K562 (cell line): Measurements from ENCODE around the gene SUFU. TPM values are rescaled to one million over a fixed set of nuclear protein-coding genes. Genes with fewer than 3 reads are reported as not detected.

Experiments used
- ATAC-seq: fragments of 200-7000 bp; cut with Tn5 transposase; 3 replicates; pipeline ENCODE4 v1.9.1; 2020; ENCODE audit warnings: moderate library complexity
- BruUV-seq: library from RNA; stranded (reverse); fragments of 400-500 nt; replicated peaks from 2 replicates; lab custom pipeline; 2021; lab: Mats Ljungman, UMichigan
- CTCF ChIA-PET: fragments of 300-600 bp; formaldehyde crosslinking; extraction: SDS; loops from one replicate; lab custom pipeline; 2021; ENCODE audit warnings: low intra/inter-chr PET ratio; lab: Yijun Ruan, JAX
- POLR2A ChIA-PET: fragments of 300-600, 350-650 bp; sonication (Branson Sonifier 250); formaldehyde crosslinking; extraction: SDS; loops from one replicate; lab custom pipeline; 2021; ENCODE audit warnings: antibody characterized with exemption, inconsistent platforms; lab: Yijun Ruan, JAX
- DNase-seq, 4 experiments: peaks; one replicate each; pipeline versions ENCODE4 v3.0.0 to v3.0.0-alpha.2; 2011 to 2018; ENCODE audit warnings: low spot score in 3 of 4, mixed read lengths in 3 of 4; ENCODE audit errors: extremely low read depth in 1 of 4
- FAIRE-seq: peaks from 2 replicates; lab custom pipeline; 2011; peaks lifted over from hg19 to GRCh38; lab: Jason Lieb, UNC
- H2AFZ ChIP-seq: 2 replicates; pipeline ENCODE4 v1.6.0; 2011; ENCODE audit warnings: low read depth, low read length, control low read depth, inconsistent platforms
- H3K27ac ChIP-seq: fragments of 200-600 bp; 3 replicates; pipeline ENCODE4 v1.8.0; 2011; ENCODE audit warnings: low read depth, mild to moderate bottlenecking, control low read depth, inconsistent platforms, low read length, moderate library complexity, mixed read lengths; ENCODE audit errors: extremely low read depth
- H3K27me3 ChIP-seq, 2 experiments: fragments of 300-600 bp in 1 of 2; 2 replicates in 1 of 2; 3 replicates in 1 of 2; pipeline versions ENCODE4 v1.6.0 to v1.8.0; 2011; ENCODE audit warnings: inconsistent platforms in 2 of 2, low read length in 2 of 2, mild to moderate bottlenecking in 1 of 2, mixed read lengths in 1 of 2, moderate library complexity in 1 of 2; ENCODE audit not compliant: control insufficient read depth in 2 of 2, insufficient read depth in 2 of 2
- H3K36me3 ChIP-seq: fragments of 300-600 bp; 3 replicates; pipeline ENCODE4 v1.8.0; 2011; ENCODE audit warnings: mild to moderate bottlenecking, low read length, inconsistent platforms; ENCODE audit not compliant: control insufficient read depth, insufficient read depth
- H3K4me1 ChIP-seq, 2 experiments: fragments of 200-600 bp in 1 of 2; replicated peaks in 1 of 2; 2 replicates in 1 of 2; 3 replicates in 1 of 2; pipeline versions ENCODE4 v1.5.1 to v1.8.0; 2011; ENCODE audit warnings: inconsistent platforms in 2 of 2, low read length in 2 of 2, mild to moderate bottlenecking in 1 of 2, mixed read lengths in 1 of 2, moderate library complexity in 1 of 2; ENCODE audit not compliant: control insufficient read depth in 2 of 2, insufficient read depth in 2 of 2
- H3K4me2 ChIP-seq: 2 replicates; pipeline ENCODE4 v1.6.1; 2011; ENCODE audit warnings: low read length, control low read depth, inconsistent platforms, mixed read lengths; ENCODE audit not compliant: insufficient read depth
- H3K4me3 ChIP-seq: fragments of 200-600 bp; sonication (generic), shearing (Covaris generic); 2 replicates; pipeline ENCODE4 v1.5.1; 2016; ENCODE audit warnings: control low read depth, inconsistent platforms
- H3K79me2 ChIP-seq: fragments of 200-600 bp; 3 replicates; pipeline ENCODE4 v1.8.0; 2011; ENCODE audit warnings: low read length, inconsistent platforms; ENCODE audit not compliant: control insufficient read depth, insufficient read depth
- H3K9ac ChIP-seq, 2 experiments: 2 replicates each; pipeline versions ENCODE4 v1.6.0 to v1.6.1; 2011; ENCODE audit warnings: low read depth in 2 of 2, low read length in 2 of 2, control low read depth in 1 of 2, inconsistent platforms in 1 of 2, mild to moderate bottlenecking in 1 of 2, mixed read lengths in 1 of 2; ENCODE audit not compliant: insufficient read depth in 1 of 2
- H3K9me1 ChIP-seq: one replicate; pipeline ENCODE4 v1.6.0; 2011; ENCODE audit warnings: inconsistent platforms, mild to moderate bottlenecking, low read length, moderate library complexity; ENCODE audit not compliant: control insufficient read depth, insufficient read depth
- H3K9me3 ChIP-seq: replicated peaks from 2 replicates; pipeline ENCODE4 v1.5.1; 2011; ENCODE audit warnings: low read depth, low read length, inconsistent platforms; ENCODE audit not compliant: control insufficient read depth, insufficient read depth
- H4K20me1 ChIP-seq: replicated peaks from 2 replicates; pipeline ENCODE4 v1.6.1; 2011; ENCODE audit warnings: low read length, inconsistent platforms, mixed read lengths; ENCODE audit not compliant: control insufficient read depth, insufficient read depth
- CBX1 ChIP-seq: sonication (generic); IDR thresholded peaks from 2 replicates; pipeline ENCODE4 v1.6.1; 2016; ENCODE audit warnings: antibody characterized with exemption, low read depth, mild to moderate bottlenecking
- E2F1 ChIP-seq: sonication (generic); formaldehyde crosslinking; IDR thresholded peaks from 2 replicates; pipeline ENCODE4 v1.8.1; 2023; ENCODE audit warnings: mild to moderate bottlenecking, missing genetic modification reagents, moderate library complexity
- GTF2E2 ChIP-seq: fragments of 200-800 bp; sonication (Bioruptor generic); IDR thresholded peaks from 2 replicates; pipeline ENCODE4 v1.6.1; 2016; ENCODE audit warnings: missing genetic modification characterization, missing compliant biosample characterization
- KLF1 ChIP-seq: fragments of 450-650 bp; IDR thresholded peaks from 2 replicates; pipeline ENCODE4 v1.6.1; 2016; ENCODE audit warnings: missing genetic modification characterization, missing compliant biosample characterization
- LARP7 ChIP-seq: fragments of 450-650 bp; IDR thresholded peaks from 2 replicates; pipeline ENCODE4 v1.6.1; 2016
- SRF ChIP-seq, 2 experiments: fragments of 250-450, 450-650 bp in 1 of 2; sonication (Bioruptor Pico) in 1 of 2; sonication (generic) in 1 of 2; formaldehyde crosslinking; IDR thresholded peaks; 2 replicates each; pipeline versions ENCODE4 v1.5.0 to v1.5.1; 2020 to 2022; ENCODE audit warnings: mild to moderate bottlenecking in 1 of 2, missing genetic modification reagents in 1 of 2
- UBTF ChIP-seq, 2 experiments: IDR thresholded peaks; 2 replicates each; pipeline ENCODE4 v1.6.1; 2012; ENCODE audit warnings: improper control_type of control experiment in 2 of 2, low read depth in 2 of 2, low read length in 2 of 2, borderline replicate concordance in 1 of 2
- ZNF431 ChIP-seq: sonication (generic); formaldehyde crosslinking; IDR thresholded peaks from 2 replicates; pipeline ENCODE4 v1.8.0; 2022; ENCODE audit warnings: mild to moderate bottlenecking, missing genetic modification reagents
- ZNF740 ChIP-seq, 3 experiments: fragments of 200-800 bp in 1 of 3; sonication (Bioruptor generic) in 1 of 3; sonication (generic) in 1 of 3; formaldehyde crosslinking in 1 of 3; IDR thresholded peaks; 2 replicates each; pipeline versions ENCODE4 v1.6.1 to v1.8.0; 2016 to 2022; ENCODE audit warnings: mild to moderate bottlenecking in 2 of 3, missing compliant biosample characterization in 2 of 3, missing genetic modification characterization in 2 of 3, missing genetic modification reagents in 1 of 3
- WGBS: fragments of 100-300 bp; shearing (Covaris generic); methylation state at CpG from one replicate; pipeline ENCODE4 v1.1.6; 2016; ENCODE audit warnings: low coverage, mixed read lengths; ENCODE audit not compliant: insufficient coverage; ENCODE audit errors: missing lambda C conversion rate; 5-methylcytosine and 5-hydroxymethylcytosine counted together
- in situ Hi-C: fragments of 300-500 bp; cut with MboI; formaldehyde crosslinking; loops from 4 replicates; pipeline ENCODE4 v1.15.0; 2018; ENCODE audit warnings: inconsistent platforms, mixed read lengths
- intact Hi-C: fragments of 100-400 bp; cut with micrococcal nuclease; formaldehyde crosslinking; loops from 2 replicates; pipeline ENCODE4 v1.14.2; 2022
- polyA plus RNA-seq, 8 experiments: library from polyadenylated mRNA; depleted of rRNA in 4 of 8; stranded (reverse) in 5 of 8; unstranded in 3 of 8; fragments of >200 nt; fragmentation: Nextera tagmentation in 2 of 8; fragmentation: Illumina TruSeq in 1 of 8; extraction: Ambion mirVana in 2 of 8; extraction: Trizol in 1 of 8; gene quantifications; 2 replicates each; pipeline versions ENCODE4 v1.2.1 to v1.2.3, GENCODE V29; 2011 to 2014; ENCODE audit warnings: inconsistent platforms in 1 of 8, missing spikeins in 1 of 8
- total RNA-seq, 7 experiments: library from RNA; depleted of rRNA in 6 of 7; stranded (reverse); fragments of >200 nt in 6 of 7; fragmentation: Illumina TruSeq in 2 of 7; extraction: Trizol in 2 of 7; gene quantifications; 2 replicates each; pipeline versions ENCODE4 v1.2.1 to v1.2.3, GENCODE V29; 2011 to 2021; ENCODE audit warnings: low replicate concordance in 1 of 7

SUFU gene
- total and polyA plus RNA-seq, 9 of the 15 experiments (the other 6 are each of a cell fraction or from before 2014, with no cell fraction given): 0.59 to 6.3 (median 0.82) TPM

GRCh38 chr10:102641880-102642735 is 138.3 kb downstream of the SUFU start:
- in situ Hi-C loops: no loop called here
- 0% methylated on average over 13 of the region's 77 CpGs for WGBS
- Histone ChIP-seq H3K27me3 (no peaks in the 10 kb centered on the region), H3K4me1 (peaks cover 6 to 45% of the 10 kb centered on the region in 2 experiments; a peak in 4 of 5 replicates), H3K4me3 (peak overlapping the region; percentile 78), H4K20me1 (0 out of 2 replicates have a peak, but pooled peaks cover 4% of the 10 kb centered on the region), H3K36me3 (peaks cover 3% of the 10 kb centered on the region; the same call in 2 of the 3 replicates), H3K27ac (peak overlapping the region; percentile 89), H3K9me3 (no peaks in the 10 kb centered on the region), H2AFZ (peak overlapping the region; percentile 93), H3K9me1 (peaks cover 2% of the 10 kb centered on the region), H3K4me2 (peak overlapping the region; percentile 91), H3K9ac (peak overlapping the region; percentile 76 to 78), H3K79me2 (peaks cover 42% of the 10 kb centered on the region)
- DNase-seq: peak; percentile 79 to 96 (median 89)
- ChIA-PET POLR2A (interaction anchor here (0.5 to 1.2 kb wide), 6 partner anchors 12 to 1251 kb away, joined by 3 to 5 read pairs (median 3); partner anchors contain the start of gene ARL3), CTCF (interaction anchor here (0.8 kb wide), 1 partner anchor 259 kb away, joined by 5 read pairs; no protein-coding TSS in a partner anchor)
- peak; percentile 96 for FAIRE-seq
- ATAC-seq: peak; percentile 81
- no TSS peak for BruUV-seq
- intact Hi-C loops: loop anchor here (5.0 kb wide), 1 partner anchor 35 kb away; no protein-coding TSS in a partner anchor
- TF ChIP-seq ZNF431 (0 out of 2 replicates have a peak, but pooled peaks have one; percentile 6), SRF (CRISPR knock-in tag; IDR thresholded peaks at IDR 0.05) (peak in 1 of 2 experiments; percentile 65; a peak in 1 of 4 replicates), LARP7 (no peak), GTF2E2 (tag) (no peak), KLF1 (tag) (no peak), ZNF740 (CRISPR knock-in tag; IDR thresholded peaks at IDR 0.05) (peak; percentile 95), ZNF740 (tag; IDR thresholded peaks at IDR 0.05) (peak in 1 of 2 experiments; percentile 92; a peak in 2 of 4 replicates), E2F1 (CRISPR knock-in tag) (no peak), CBX1 (peak; percentile 42; the same call in 1 of the 2 replicates), UBTF (IDR thresholded peaks at IDR 0.05; ENCODE audit: borderline replicate concordance in 1 of 2, low read depth in 2 of 2, low read length in 2 of 2) (peak in 1 of 2 experiments; percentile 69; a peak in 2 of 4 replicates)
